A549 (cell line): ENCODE measurements around the gene C17orf113.

Experiments used
- CEBPB ChIP-seq, 2 experiments: fragments of >200 bp in 1 of 2; sonication (Bioruptor Twin) in 1 of 2; formaldehyde crosslinking in 1 of 2; IDR thresholded peaks; 2 replicates each; pipeline ENCODE4 v1.6.1; 2012 to 2016
- EP300 ChIP-seq, 2 experiments: fragments of >200 bp; sonication (Bioruptor Twin); formaldehyde crosslinking; IDR thresholded peaks; 2 replicates in 1 of 2; 3 replicates in 1 of 2; pipeline ENCODE4 v1.6.1; 2016 to 2017
- ESRRA ChIP-seq: fragments of 150-350 bp; IDR thresholded peaks from 2 replicates; pipeline ENCODE4 v1.6.1; 2014; ENCODE audit warnings: mild to moderate bottlenecking, low read length, borderline replicate concordance
- POLR2A ChIP-seq: IDR thresholded peaks from 2 replicates; pipeline ENCODE4 v1.6.1; 2012; ENCODE audit warnings: mild to moderate bottlenecking, low read length
- SREBF2 ChIP-seq: fragments of 450-650 bp; IDR thresholded peaks from 2 replicates; pipeline ENCODE4 v1.6.1; 2014; ENCODE audit warnings: mild to moderate bottlenecking, moderate library complexity
- TF ChIP-seq, protein P1 (sequence below): IDR thresholded peaks from 2 replicates; pipeline ENCODE4 v1.6.1; 2012
- TF ChIP-seq, protein P2 (sequence below): fragments of >200 bp; sonication (Bioruptor Twin); formaldehyde crosslinking; IDR thresholded peaks from 3 replicates; pipeline ENCODE4 v1.5.1; 2016
- TF ChIP-seq, protein P3 (sequence below): IDR thresholded peaks from 2 replicates; pipeline ENCODE4 v1.6.1; 2012

DNA sequence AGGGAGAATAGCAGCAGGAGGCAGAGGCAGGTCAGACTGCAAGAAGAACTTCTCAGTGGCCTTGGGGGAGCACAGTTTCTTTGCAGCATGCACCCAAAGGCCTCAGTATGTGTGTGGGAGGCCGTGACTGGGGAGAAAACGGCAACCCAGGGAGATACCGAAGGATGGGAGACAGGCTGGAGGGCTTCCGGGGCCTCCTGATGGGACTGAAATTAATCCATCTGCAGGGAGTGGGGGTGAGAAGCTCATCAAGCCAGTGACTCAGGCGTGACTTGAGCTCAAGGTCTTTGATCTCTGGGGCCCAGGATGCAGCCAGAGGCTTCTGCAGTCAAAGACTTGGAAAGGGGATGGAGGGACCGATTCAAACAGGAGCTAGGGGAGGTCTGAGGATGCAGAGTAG lies 5.1 kb upstream of the C17orf113 start:
- TF ChIP-seq, protein P1, sequence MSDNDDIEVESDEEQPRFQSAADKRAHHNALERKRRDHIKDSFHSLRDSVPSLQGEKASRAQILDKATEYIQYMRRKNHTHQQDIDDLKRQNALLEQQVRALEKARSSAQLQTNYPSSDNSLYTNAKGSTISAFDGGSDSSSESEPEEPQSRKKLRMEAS: no peak
- TF ChIP-seq POLR2A: no peak
- TF ChIP-seq, protein P2, sequence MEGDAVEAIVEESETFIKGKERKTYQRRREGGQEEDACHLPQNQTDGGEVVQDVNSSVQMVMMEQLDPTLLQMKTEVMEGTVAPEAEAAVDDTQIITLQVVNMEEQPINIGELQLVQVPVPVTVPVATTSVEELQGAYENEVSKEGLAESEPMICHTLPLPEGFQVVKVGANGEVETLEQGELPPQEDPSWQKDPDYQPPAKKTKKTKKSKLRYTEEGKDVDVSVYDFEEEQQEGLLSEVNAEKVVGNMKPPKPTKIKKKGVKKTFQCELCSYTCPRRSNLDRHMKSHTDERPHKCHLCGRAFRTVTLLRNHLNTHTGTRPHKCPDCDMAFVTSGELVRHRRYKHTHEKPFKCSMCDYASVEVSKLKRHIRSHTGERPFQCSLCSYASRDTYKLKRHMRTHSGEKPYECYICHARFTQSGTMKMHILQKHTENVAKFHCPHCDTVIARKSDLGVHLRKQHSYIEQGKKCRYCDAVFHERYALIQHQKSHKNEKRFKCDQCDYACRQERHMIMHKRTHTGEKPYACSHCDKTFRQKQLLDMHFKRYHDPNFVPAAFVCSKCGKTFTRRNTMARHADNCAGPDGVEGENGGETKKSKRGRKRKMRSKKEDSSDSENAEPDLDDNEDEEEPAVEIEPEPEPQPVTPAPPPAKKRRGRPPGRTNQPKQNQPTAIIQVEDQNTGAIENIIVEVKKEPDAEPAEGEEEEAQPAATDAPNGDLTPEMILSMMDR: no peak
- no peak for TF ChIP-seq EP300 (IDR thresholded peaks at IDR 0.05)
- no peak for TF ChIP-seq SREBF2
- no peak for TF ChIP-seq ESRRA
- no peak for TF ChIP-seq CEBPB (IDR thresholded peaks at IDR 0.05)
- TF ChIP-seq, protein P3, sequence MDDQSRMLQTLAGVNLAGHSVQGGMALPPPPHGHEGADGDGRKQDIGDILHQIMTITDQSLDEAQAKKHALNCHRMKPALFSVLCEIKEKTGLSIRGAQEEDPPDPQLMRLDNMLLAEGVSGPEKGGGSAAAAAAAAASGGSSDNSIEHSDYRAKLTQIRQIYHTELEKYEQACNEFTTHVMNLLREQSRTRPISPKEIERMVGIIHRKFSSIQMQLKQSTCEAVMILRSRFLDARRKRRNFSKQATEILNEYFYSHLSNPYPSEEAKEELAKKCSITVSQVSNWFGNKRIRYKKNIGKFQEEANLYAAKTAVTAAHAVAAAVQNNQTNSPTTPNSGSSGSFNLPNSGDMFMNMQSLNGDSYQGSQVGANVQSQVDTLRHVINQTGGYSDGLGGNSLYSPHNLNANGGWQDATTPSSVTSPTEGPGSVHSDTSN: no peak
